ENCODE results near the gene THAP7.
A peak's percentile ranks its signal among the peaks of the same experiment; 100 is the strongest.

The THAP7 gene

GRCh38 chr22:20980938-20981722, 20.8 kb downstream of the THAP7 start:
- no peak for DNase-seq (ENCODE audit: low spot score)
- peak overlapping the region; percentile 100 for H3K23ac ChIP-seq (ENCODE audit: low read depth, low read length, poor library complexity)
- no peaks in the 10 kb centered on the region for H3K27me3 ChIP-seq (ENCODE audit: control insufficient read depth in 3 of 3, insufficient read depth in 3 of 3, low read depth in 1 of 3, low read length in 3 of 3)
- peak overlapping the region; percentile 98 for H3K9ac ChIP-seq (ENCODE audit: low read depth, low read length, poor library complexity)
- no peak overlapping the region for H2BK120ac ChIP-seq (ENCODE audit: low read depth, low read length)
- peaks cover 5% of the 10 kb centered on the region for H3K79me1 ChIP-seq (ENCODE audit: low read depth, low read length)
- H3K4me3 ChIP-seq (ENCODE audit: low read length in 2 of 2): peak overlapping the region; percentile 92 to 98
- peak overlapping the region; percentile 45 for H3K18ac ChIP-seq (ENCODE audit: low read length)
- H4K91ac ChIP-seq (ENCODE audit: low read depth, low read length, poor library complexity): peak overlapping the region; percentile 2
- H2BK12ac ChIP-seq (ENCODE audit: low read length): no peak overlapping the region
- WGBS, 2 donors (ENCODE audit: extremely low coverage in 2 of 2, insufficient read length in 2 of 2, insufficient replicate concordance in 1 of 2): no CpG with 5 or more reads among the region's 10 CpGs
- H3K14ac ChIP-seq (ENCODE audit: low read length): no peak overlapping the region
- peaks cover 7 to 9% of the 10 kb centered on the region in 2 donors for H3K9me3 ChIP-seq (replicated peaks in 1 of 2; ENCODE audit: control insufficient read depth in 2 of 2, insufficient read depth in 1 of 2, low read depth in 1 of 2, low read length in 2 of 2)
- H3K36me3 ChIP-seq (replicated peaks in 1 of 2; ENCODE audit: control insufficient read depth in 2 of 2, insufficient read depth in 2 of 2, low read length in 2 of 2): peaks cover 5 to 19% of the 10 kb centered on the region in 2 donors
- peaks cover 13 to 20% of the 10 kb centered on the region in 2 donors for H3K4me1 ChIP-seq (ENCODE audit: control insufficient read depth in 2 of 2, insufficient read depth in 1 of 2, low read depth in 1 of 2, low read length in 2 of 2)
- no peak overlapping the region for H2BK15ac ChIP-seq (ENCODE audit: low read length)
- H3K27ac ChIP-seq (replicated peaks; ENCODE audit: low read length): peak overlapping the region; percentile 88
- H2AFZ ChIP-seq (ENCODE audit: low read length): peak overlapping the region; percentile 99
- H3K4ac ChIP-seq (ENCODE audit: low read length): no peak overlapping the region
- H4K8ac ChIP-seq (ENCODE audit: low read depth, low read length): no peak overlapping the region
- peak overlapping the region; percentile 9 for H2AK5ac ChIP-seq (ENCODE audit: low read depth, low read length)
- peak overlapping the region; percentile 68 for H3K4me2 ChIP-seq (ENCODE audit: insufficient read depth, low read length, poor library complexity, severe bottlenecking)
- H2BK5ac ChIP-seq (ENCODE audit: low read length): no peak overlapping the region

GRCh38 chr22:20980523-20980922, 21.4 kb downstream of the THAP7 start:
- H3K27ac ChIP-seq (replicated peaks; ENCODE audit: low read length): no peak overlapping the region
- H2BK15ac ChIP-seq (ENCODE audit: low read length): peak overlapping the region; percentile 81
- peak overlapping the region; percentile 30 for H2BK12ac ChIP-seq (ENCODE audit: low read length)
- whole genome bisulfite sequencing, 2 donors (ENCODE audit: extremely low coverage in 2 of 2, insufficient read length in 2 of 2, insufficient replicate concordance in 1 of 2): no CpG with 5 or more reads among the region's 4 CpGs
- peak overlapping the region; percentile 87 for H2AK5ac ChIP-seq (ENCODE audit: low read depth, low read length)
- peak overlapping the region; percentile 67 for H3K18ac ChIP-seq (ENCODE audit: low read length)
- H3K27me3 ChIP-seq (ENCODE audit: control insufficient read depth in 3 of 3, insufficient read depth in 3 of 3, low read depth in 1 of 3, low read length in 3 of 3): no peaks in the 10 kb centered on the region
- no peak overlapping the region for H2BK120ac ChIP-seq (ENCODE audit: low read depth, low read length)
- no peak overlapping the region for H4K8ac ChIP-seq (ENCODE audit: low read depth, low read length)
- no peak for DNase-seq (ENCODE audit: low spot score)
- H3K9ac ChIP-seq (ENCODE audit: low read depth, low read length, poor library complexity): no peak overlapping the region
- H3K9me3 ChIP-seq (replicated peaks in 1 of 2; ENCODE audit: control insufficient read depth in 2 of 2, insufficient read depth in 1 of 2, low read depth in 1 of 2, low read length in 2 of 2): peaks cover 7 to 9% of the 10 kb centered on the region in 2 donors
- peak overlapping the region; percentile 2 for H4K91ac ChIP-seq (ENCODE audit: low read depth, low read length, poor library complexity)
- no peak overlapping the region for H2BK5ac ChIP-seq (ENCODE audit: low read length)
- no peak overlapping the region for H3K14ac ChIP-seq (ENCODE audit: low read length)
- H2AFZ ChIP-seq (ENCODE audit: low read length): no peak overlapping the region
- H3K79me1 ChIP-seq (ENCODE audit: low read depth, low read length): peaks cover 5% of the 10 kb centered on the region
- peak overlapping the region in 1 of 2 donors; percentile 98 for H3K4me3 ChIP-seq (ENCODE audit: low read length in 2 of 2)
- peaks cover 13 to 20% of the 10 kb centered on the region in 2 donors for H3K4me1 ChIP-seq (ENCODE audit: control insufficient read depth in 2 of 2, insufficient read depth in 1 of 2, low read depth in 1 of 2, low read length in 2 of 2)
- no peak overlapping the region for H3K4me2 ChIP-seq (ENCODE audit: insufficient read depth, low read length, poor library complexity, severe bottlenecking)
- H3K23ac ChIP-seq (ENCODE audit: low read depth, low read length, poor library complexity): peak overlapping the region; percentile 83
- no peak overlapping the region for H3K4ac ChIP-seq (ENCODE audit: low read length)
- peaks cover 3 to 13% of the 10 kb centered on the region in 2 donors for H3K36me3 ChIP-seq (replicated peaks in 1 of 2; ENCODE audit: control insufficient read depth in 2 of 2, insufficient read depth in 2 of 2, low read length in 2 of 2)

DNA sequence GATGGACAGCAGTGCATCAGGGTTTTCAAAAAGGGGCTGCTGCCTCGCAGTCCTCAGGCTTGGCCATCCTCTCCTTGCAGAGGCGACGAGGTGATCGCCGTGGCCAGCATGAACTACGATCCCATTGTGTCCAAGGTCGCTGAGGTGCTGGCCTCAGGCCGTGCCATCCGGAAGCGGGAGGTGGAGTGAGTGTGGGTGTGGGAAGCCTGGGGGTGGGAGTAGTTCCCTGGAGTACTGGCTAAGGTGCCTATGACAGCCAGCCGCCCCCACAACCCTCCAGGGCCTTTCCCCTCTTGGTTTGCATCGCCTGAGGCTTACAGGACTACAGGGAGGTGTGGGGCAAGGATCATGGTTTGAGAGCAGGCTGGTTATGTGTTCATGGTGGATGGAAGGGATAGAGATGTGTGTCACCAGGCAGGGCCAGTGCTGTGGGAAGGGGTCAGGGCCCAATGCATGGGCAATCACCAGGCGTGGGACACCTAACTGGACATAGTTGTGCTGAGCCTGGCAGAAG, 21.9 kb downstream of the THAP7 start:
- Histone ChIP-seq H3K4me3 (ENCODE audit: low read length in 2 of 2) (peak overlapping the region in 1 of 2 donors; percentile 1), H2BK120ac (ENCODE audit: low read depth, low read length) (no peak overlapping the region)

DNA sequence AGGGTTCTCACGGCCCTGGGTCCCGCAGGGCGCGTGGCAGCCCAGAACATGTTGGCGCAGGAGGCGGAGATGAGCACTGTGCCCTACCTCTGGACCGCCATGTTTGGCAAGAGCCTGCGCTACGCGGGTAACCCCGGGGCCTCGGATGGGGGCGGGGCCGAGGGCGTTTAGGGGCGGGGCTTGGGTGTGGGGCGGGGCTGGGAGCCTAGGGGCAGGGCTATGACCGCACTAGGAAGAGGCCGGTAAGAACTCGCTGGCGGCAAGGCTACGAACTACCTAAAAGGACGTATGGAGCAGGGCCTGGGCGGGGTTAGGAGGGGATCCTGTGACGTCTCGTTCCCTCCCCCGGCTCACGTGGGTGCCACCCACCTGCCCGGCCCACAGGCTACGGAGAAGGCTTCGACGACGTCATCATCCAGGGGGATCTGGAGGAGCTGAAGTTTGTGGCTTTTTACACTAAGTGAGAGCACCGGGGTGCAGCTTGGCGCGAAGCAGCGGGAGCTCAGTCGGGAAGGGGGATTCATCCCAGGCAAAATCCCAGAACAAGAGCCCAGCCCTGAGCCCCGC, 22.6 kb downstream of the THAP7 start:
- H2BK120ac ChIP-seq (ENCODE audit: low read depth, low read length): no peak overlapping the region
- H3K4me3 ChIP-seq (ENCODE audit: low read length in 2 of 2): peak overlapping the region in 1 of 2 donors; percentile 7
- H3K36me3 ChIP-seq (replicated peaks in 1 of 2; ENCODE audit: control insufficient read depth in 2 of 2, insufficient read depth in 2 of 2, low read length in 2 of 2): peaks cover 2 to 6% of the 10 kb centered on the region in 2 donors
- no peak overlapping the region for H3K14ac ChIP-seq (ENCODE audit: low read length)
- no peak overlapping the region for H2BK5ac ChIP-seq (ENCODE audit: low read length)
- no peak overlapping the region for H3K4ac ChIP-seq (ENCODE audit: low read length)
- peak; percentile 65 for DNase-seq (ENCODE audit: low spot score)
- peak overlapping the region; percentile 87 for H2AK5ac ChIP-seq (ENCODE audit: low read depth, low read length)
- H3K79me1 ChIP-seq (ENCODE audit: low read depth, low read length): peaks cover 5% of the 10 kb centered on the region
- H3K27me3 ChIP-seq (ENCODE audit: control insufficient read depth in 3 of 3, insufficient read depth in 3 of 3, low read depth in 1 of 3, low read length in 3 of 3): no peaks in the 10 kb centered on the region
- H2BK12ac ChIP-seq (ENCODE audit: low read length): peak overlapping the region; percentile 47
- peak overlapping the region; percentile 38 for H3K4me2 ChIP-seq (ENCODE audit: insufficient read depth, low read length, poor library complexity, severe bottlenecking)
- no peak overlapping the region for H4K91ac ChIP-seq (ENCODE audit: low read depth, low read length, poor library complexity)
- peak overlapping the region; percentile 32 for H3K27ac ChIP-seq (replicated peaks; ENCODE audit: low read length)
- peak overlapping the region; percentile 83 for H3K23ac ChIP-seq (ENCODE audit: low read depth, low read length, poor library complexity)
- no peak overlapping the region for H2BK15ac ChIP-seq (ENCODE audit: low read length)
- peak overlapping the region; percentile 58 for H2AFZ ChIP-seq (ENCODE audit: low read length)
- H3K18ac ChIP-seq (ENCODE audit: low read length): peak overlapping the region; percentile 78
- peak overlapping the region; percentile 2 for H3K9ac ChIP-seq (ENCODE audit: low read depth, low read length, poor library complexity)
- no peak overlapping the region for H4K8ac ChIP-seq (ENCODE audit: low read depth, low read length)
- peaks cover 7 to 9% of the 10 kb centered on the region in 2 donors for H3K9me3 ChIP-seq (replicated peaks in 1 of 2; ENCODE audit: control insufficient read depth in 2 of 2, insufficient read depth in 1 of 2, low read depth in 1 of 2, low read length in 2 of 2)
- WGBS, 2 donors (ENCODE audit: extremely low coverage in 2 of 2, insufficient read length in 2 of 2, insufficient replicate concordance in 1 of 2): no CpG with 5 or more reads among the region's 39 CpGs
- peaks cover 13 to 20% of the 10 kb centered on the region in 2 donors for H3K4me1 ChIP-seq (ENCODE audit: control insufficient read depth in 2 of 2, insufficient read depth in 1 of 2, low read depth in 1 of 2, low read length in 2 of 2)

More for the DNA sequence above, 21.9 kb downstream of the THAP7 start:
- Histone ChIP-seq H4K91ac (ENCODE audit: low read depth, low read length, poor library complexity) (no peak overlapping the region), H3K4me1 (ENCODE audit: control insufficient read depth in 2 of 2, insufficient read depth in 1 of 2, low read depth in 1 of 2, low read length in 2 of 2) (peaks cover 13 to 20% of the 10 kb centered on the region in 2 donors), H3K27ac (replicated peaks; ENCODE audit: low read length) (peak overlapping the region; percentile 32), H3K79me1 (ENCODE audit: low read depth, low read length) (peaks cover 5% of the 10 kb centered on the region), H2BK15ac (ENCODE audit: low read length) (peak overlapping the region; percentile 81), H2BK12ac (ENCODE audit: low read length) (peak overlapping the region; percentile 30), H3K4me2 (ENCODE audit: insufficient read depth, low read length, poor library complexity, severe bottlenecking) (peak overlapping the region; percentile 38), H3K27me3 (ENCODE audit: control insufficient read depth in 3 of 3, insufficient read depth in 3 of 3, low read depth in 1 of 3, low read length in 3 of 3) (no peaks in the 10 kb centered on the region), H3K18ac (ENCODE audit: low read length) (peak overlapping the region; percentile 78), H2BK5ac (ENCODE audit: low read length) (no peak overlapping the region), H3K23ac (ENCODE audit: low read depth, low read length, poor library complexity) (peak overlapping the region; percentile 83), H3K4ac (ENCODE audit: low read length) (no peak overlapping the region), H2AFZ (ENCODE audit: low read length) (peak overlapping the region; percentile 58), H3K9me3 (replicated peaks in 1 of 2; ENCODE audit: control insufficient read depth in 2 of 2, insufficient read depth in 1 of 2, low read depth in 1 of 2, low read length in 2 of 2) (peaks cover 7 to 9% of the 10 kb centered on the region in 2 donors), H3K14ac (ENCODE audit: low read length) (no peak overlapping the region), H4K8ac (ENCODE audit: low read depth, low read length) (peak overlapping the region; percentile 98), H2AK5ac (ENCODE audit: low read depth, low read length) (peak overlapping the region; percentile 87), H3K9ac (ENCODE audit: low read depth, low read length, poor library complexity) (peak overlapping the region; percentile 2), H3K36me3 (replicated peaks in 1 of 2; ENCODE audit: control insufficient read depth in 2 of 2, insufficient read depth in 2 of 2, low read length in 2 of 2) (peaks cover 2 to 10% of the 10 kb centered on the region in 2 donors)
- DNase-seq (ENCODE audit: low spot score): no peak
- no CpG with 5 or more reads among the region's 13 CpGs for WGBS, 2 donors (ENCODE audit: extremely low coverage in 2 of 2, insufficient read length in 2 of 2, insufficient replicate concordance in 1 of 2)

All from neuronal stem cell (in vitro differentiated cells).